Small intestine (tissue), 7 donors: ENCODE results near the gene CDC45. TPM values are rescaled to one million over a fixed set of nuclear protein-coding genes. Genes with fewer than 3 reads are reported as not detected.

Experiments
- DNase-seq, 2 donors: peaks; one replicate each; pipeline versions ENCODE4 v3.0.0 to v3.0.0-alpha.2; 2013
- FAIRE-seq: peaks from 2 replicates; lab custom pipeline; 2012; peaks lifted over from hg19 to GRCh38; lab: Jason Lieb, UNC
- H3K27ac ChIP-seq, 3 donors: one replicate each; pipeline ENCODE4 v1.5.1; 2013; ENCODE audit warnings: low read length in 2 of 3, mild to moderate bottlenecking in 2 of 3, control low read depth in 1 of 3, inconsistent platforms in 1 of 3, low read depth in 1 of 3, moderate library complexity in 1 of 3
- H3K27me3 ChIP-seq, 3 donors: one replicate each; pipeline ENCODE4 v1.6.1; 2013; ENCODE audit warnings: low read length in 3 of 3, inconsistent platforms in 1 of 3; ENCODE audit not compliant: control insufficient read depth in 3 of 3, insufficient read depth in 3 of 3
- H3K36me3 ChIP-seq, 3 donors: one replicate each; pipeline ENCODE4 v1.6.1; 2013; ENCODE audit warnings: low read length in 3 of 3, inconsistent platforms in 1 of 3, low read depth in 1 of 3, mild to moderate bottlenecking in 1 of 3, moderate library complexity in 1 of 3; ENCODE audit not compliant: control insufficient read depth in 3 of 3, insufficient read depth in 2 of 3
- H3K4me1 ChIP-seq, 3 donors: one replicate each; pipeline ENCODE4 v1.6.1; 2013; ENCODE audit warnings: low read length in 2 of 3, inconsistent platforms in 1 of 3, low read depth in 1 of 3, mild to moderate bottlenecking in 1 of 3, moderate library complexity in 1 of 3; ENCODE audit not compliant: control insufficient read depth in 3 of 3, insufficient read depth in 2 of 3
- H3K4me3 ChIP-seq, 3 donors: one replicate each; pipeline ENCODE4 v1.5.1; 2013; ENCODE audit warnings: low read length in 3 of 3, control low read depth in 1 of 3, inconsistent platforms in 1 of 3, low read depth in 1 of 3, mild to moderate bottlenecking in 1 of 3, moderate library complexity in 1 of 3
- H3K9me3 ChIP-seq, 2 donors: one replicate each; pipeline ENCODE4 v1.6.1; 2013; ENCODE audit warnings: low read depth in 1 of 2, low read length in 1 of 2; ENCODE audit not compliant: control insufficient read depth in 2 of 2, insufficient read depth in 1 of 2
- WGBS, 3 donors: extraction: QIAGEN DNeasy Blood & Tissue Kit; methylation state at CpG; one replicate each; pipeline ENCODE4 v1.1.7; 2013; 5-methylcytosine and 5-hydroxymethylcytosine counted together
- polyA plus RNA-seq, 4 donors: library from polyadenylated mRNA; stranded (reverse) in 3 of 4; unstranded in 1 of 4; fragments of 200-250 nt in 3 of 4; fragments of 120-200 nt in 1 of 4; gene quantifications; one replicate each; pipeline versions ENCODE4 v1.2.1 to v1.2.3, GENCODE V29; 2013
- donor health status: healthy with polysubstance abuse.
- donor health status: control.
- donor health status: control.
- donor health status: Bipolar disorder and iron deficiency.
- donor health status: healthy.

CDC45 gene
- polyA plus RNA-seq, 4 donors, result 2.2 to 13.8 (median 5.6) TPM

- Histone ChIP-seq H3K36me3 (peaks cover 0 to 32% (median 0%) of the 10 kb centered on the region in 3 donors), H3K9me3 (no peaks in the 10 kb centered on the region), H3K27ac (no peak overlapping the region), H3K4me3 (no peak overlapping the region), H3K27me3 (peaks cover 0 to under 1% (median 0%) of the 10 kb centered on the region in 3 donors), H3K4me1 (no peaks in the 10 kb centered on the region)
- no peak for DNase-seq
- no peak for FAIRE-seq
- WGBS, 3 donors, result 94 to 95% (median 95%) methylated on average over 17 to 19 of the region's 19 CpGs
Observed at GRCh38 chr22:19516378-19517170, 36.9 kb downstream of the CDC45 start.

- peaks cover 0 to 30% (median 0%) of the 10 kb centered on the region in 3 donors for H3K36me3 ChIP-seq
- H3K4me1 ChIP-seq, result no peaks in the 10 kb centered on the region
- no peak overlapping the region for H3K4me3 ChIP-seq
- FAIRE-seq (no peak), DNase-seq (no peak)
- WGBS, 3 donors, result 93 to 95% (median 94%) methylated on average over 10 of the region's 10 CpGs
- H3K27me3 ChIP-seq, result peaks cover 0 to 3% (median 0%) of the 10 kb centered on the region in 3 donors
- no peak overlapping the region for H3K27ac ChIP-seq
- H3K9me3 ChIP-seq, result no peaks in the 10 kb centered on the region
Observed at GRCh38 chr22:19517171-19517500, 37.4 kb downstream of the CDC45 start.

GRCh38 chr22:19517919-19518611 is 38.3 kb downstream of the CDC45 start:
- no peak for FAIRE-seq

GRCh38 chr22:19518635-19519034 is 38.9 kb downstream of the CDC45 start:
- Histone ChIP-seq H3K27me3 (peaks cover 0 to 16% (median 7%) of the 10 kb centered on the region in 3 donors), H3K4me1 (no peaks in the 10 kb centered on the region), H3K9me3 (no peaks in the 10 kb centered on the region), H3K27ac (no peak overlapping the region), H3K36me3 (peaks cover 0 to 30% (median 0%) of the 10 kb centered on the region in 3 donors), H3K4me3 (no peak overlapping the region)
- 88 to 90% (median 90%) methylated on average over 10 of the region's 10 CpGs for WGBS, 3 donors
- DNase-seq (no peak), FAIRE-seq (no peak)

More at GRCh38 chr22:19517919-19518611, 38.3 kb downstream of the CDC45 start:
- Histone ChIP-seq H3K9me3 (no peaks in the 10 kb centered on the region), H3K4me1 (no peaks in the 10 kb centered on the region), H3K4me3 (no peak overlapping the region), H3K27ac (no peak overlapping the region), H3K27me3 (peaks cover 0 to 11% (median 2%) of the 10 kb centered on the region in 3 donors), H3K36me3 (peaks cover 0 to 30% (median 0%) of the 10 kb centered on the region in 3 donors)
- no peak for DNase-seq
- WGBS, 3 donors, result 89 to 92% (median 91%) methylated on average over 12 of the region's 12 CpGs

- FAIRE-seq (no peak), DNase-seq (no peak)
- no peaks in the 10 kb centered on the region for H3K4me1 ChIP-seq
- peaks cover 0 to 22% (median 13%) of the 10 kb centered on the region in 3 donors for H3K27me3 ChIP-seq
- WGBS, 3 donors, result 89 to 95% (median 92%) methylated on average over 17 of the region's 17 CpGs
- H3K36me3 ChIP-seq, result peaks cover 0 to 27% (median 0%) of the 10 kb centered on the region in 3 donors
- H3K9me3 ChIP-seq, result no peaks in the 10 kb centered on the region
- H3K27ac ChIP-seq, result no peak overlapping the region
- no peak overlapping the region for H3K4me3 ChIP-seq
Observed at GRCh38 chr22:19519041-19519926, 39.6 kb downstream of the CDC45 start.

- Histone ChIP-seq H3K27me3 (peaks cover 2 to 29% (median 20%) of the 10 kb centered on the region in 3 donors), H3K4me1 (no peaks in the 10 kb centered on the region), H3K4me3 (no peak overlapping the region), H3K27ac (no peak overlapping the region), H3K9me3 (no peaks in the 10 kb centered on the region), H3K36me3 (peaks cover 0 to 22% (median 0%) of the 10 kb centered on the region in 3 donors)
- whole genome bisulfite sequencing, 3 donors, result 89 to 92% (median 90%) methylated on average over 6 of the region's 6 CpGs
- no peak for FAIRE-seq
- DNase-seq, result no peak
Observed at GRCh38 chr22:19520007-19520406, 40.3 kb downstream of the CDC45 start.

- Histone ChIP-seq H3K4me3 (no peak overlapping the region), H3K27ac (no peak overlapping the region), H3K9me3 (no peaks in the 10 kb centered on the region), H3K4me1 (no peaks in the 10 kb centered on the region), H3K27me3 (peaks cover 3 to 34% (median 20%) of the 10 kb centered on the region in 3 donors), H3K36me3 (peaks cover 0 to 18% (median 0%) of the 10 kb centered on the region in 3 donors)
- FAIRE-seq (no peak), DNase-seq (no peak)
- 96 to 97% (median 96%) methylated on average over 9 to 10 of the region's 10 CpGs for WGBS, 3 donors
Observed at GRCh38 chr22:19520566-19521305, 41.0 kb downstream of the CDC45 start.
